PC-3 (cell line): ENCODE data around the gene RAPGEF4. TPM values are rescaled to one million over a fixed set of nuclear protein-coding genes. Genes with fewer than 3 reads are reported as not detected.

Experiments
- ATAC-seq: fragments of 200-7000 bp; cut with Tn5 transposase; 2 replicates; pipeline ENCODE4 v1.9.1; 2020; ENCODE audit warnings: mild to moderate bottlenecking, moderate library complexity
- BruUV-seq: library from RNA; stranded (reverse); fragments of 400-500 nt; replicated peaks from 2 replicates; lab custom pipeline; 2021; lab: Mats Ljungman, UMichigan
- CTCF ChIA-PET: fragments of 300-600 bp; sonication (Branson Sonifier 250); formaldehyde crosslinking; loops from one replicate; lab custom pipeline; 2022; ENCODE audit warnings: antibody characterized with exemption; lab: Charles Lee
- POLR2A ChIA-PET: fragments of 300-600 bp; sonication (Branson Sonifier 250); formaldehyde crosslinking; loops from one replicate; lab custom pipeline; 2022; ENCODE audit warnings: antibody characterized with exemption; ENCODE audit not compliant: unreplicated experiment; lab: Charles Lee
- DNase-seq: peaks from one replicate; pipeline ENCODE4 v3.0.0-alpha.2; 2015
- H2AFZ ChIP-seq: fragments of 300-600 bp; sonication (generic); 2 replicates; pipeline ENCODE4 v1.6.0; 2016; ENCODE audit warnings: antibody characterized with exemption, low read length
- H3F3A ChIP-seq: fragments of 300-600 bp; sonication (generic); one replicate; pipeline ENCODE4 v1.6.0; 2017; ENCODE audit warnings: antibody characterized with exemption, low read length, control low read depth, mild to moderate bottlenecking; ENCODE audit not compliant: unreplicated experiment
- H3K27ac ChIP-seq: fragments of 300-600 bp; sonication (generic); 2 replicates; pipeline ENCODE4 v1.5.1; 2016; ENCODE audit warnings: mild to moderate bottlenecking, low read length
- H3K27me3 ChIP-seq: fragments of 300-600 bp; sonication (generic); 2 replicates; pipeline ENCODE4 v1.6.1; 2016; ENCODE audit warnings: low read length, mixed read lengths
- H3K36me3 ChIP-seq: fragments of 300-600 bp; sonication (generic); 2 replicates; pipeline ENCODE4 v1.6.1; 2016; ENCODE audit warnings: low read depth, mixed run types, low read length, mixed read lengths
- H3K4me1 ChIP-seq: fragments of 300-600 bp; sonication (generic); 2 replicates; pipeline ENCODE4 v1.5.1; 2016; ENCODE audit warnings: low read length; ENCODE audit not compliant: insufficient read depth
- H3K4me2 ChIP-seq: fragments of 300-600 bp; sonication (generic); 2 replicates; pipeline ENCODE4 v1.6.0; 2016; ENCODE audit warnings: low read length
- H3K4me3 ChIP-seq: fragments of 300-600 bp; sonication (generic); 2 replicates; pipeline ENCODE4 v1.5.1; 2016; ENCODE audit warnings: mild to moderate bottlenecking, low read length, mixed read lengths
- H3K79me2 ChIP-seq: fragments of 300-600 bp; sonication (generic); 2 replicates; pipeline ENCODE4 v1.6.1; 2017; ENCODE audit warnings: low read length, mixed read lengths
- H3K9ac ChIP-seq: fragments of 300-600 bp; sonication (generic); 2 replicates; pipeline ENCODE4 v1.6.0; 2016; ENCODE audit warnings: mild to moderate bottlenecking, low read length
- H3K9me2 ChIP-seq: fragments of 300-600 bp; sonication (generic); replicated peaks from 2 replicates; pipeline ENCODE4 v1.6.1; 2016; ENCODE audit warnings: mixed run types, low read length, mixed read lengths
- H3K9me3 ChIP-seq: fragments of 300-600 bp; sonication (generic); 2 replicates; pipeline ENCODE4 v1.6.1; 2016; ENCODE audit warnings: low read length, mixed read lengths
- H4K20me1 ChIP-seq: fragments of 300-600 bp; sonication (generic); 2 replicates; pipeline ENCODE4 v1.6.1; 2016; ENCODE audit warnings: low read length, mixed read lengths
- EZH2 ChIP-seq: fragments of 300-600 bp; sonication (generic); IDR thresholded peaks from one replicate; pipeline ENCODE4 v1.6.1; 2017; ENCODE audit warnings: antibody characterized with exemption, mild to moderate bottlenecking, low read length; ENCODE audit not compliant: unreplicated experiment
- EZH2phosphoT487 ChIP-seq: fragments of 300-600 bp; sonication (generic); IDR thresholded peaks from 2 replicates; pipeline ENCODE4 v1.6.1; 2018; ENCODE audit warnings: mild to moderate bottlenecking, antibody characterized with exemption, low read length, borderline replicate concordance
- intact Hi-C: fragments of 100-400 bp; cut with micrococcal nuclease; formaldehyde crosslinking; loops from 2 replicates; pipeline ENCODE4 v1.9.0; 2023
- total RNA-seq: library from RNA; depleted of rRNA; stranded (reverse); fragments of >200 nt; gene quantifications from 2 replicates; pipeline ENCODE4 v1.2.3, GENCODE V29; 2014
- TF ChIP-seq, protein P1 (sequence below): fragments of 300-600 bp; sonication (generic); conservative IDR thresholded peaks from 2 replicates; pipeline ENCODE4 v1.5.1; 2017; ENCODE audit warnings: antibody characterized with exemption, low read depth, mild to moderate bottlenecking, low read length

Gene RAPGEF4
- total RNA-seq, 1 experiment from 2014 or later: 0.87 TPM

DNA sequence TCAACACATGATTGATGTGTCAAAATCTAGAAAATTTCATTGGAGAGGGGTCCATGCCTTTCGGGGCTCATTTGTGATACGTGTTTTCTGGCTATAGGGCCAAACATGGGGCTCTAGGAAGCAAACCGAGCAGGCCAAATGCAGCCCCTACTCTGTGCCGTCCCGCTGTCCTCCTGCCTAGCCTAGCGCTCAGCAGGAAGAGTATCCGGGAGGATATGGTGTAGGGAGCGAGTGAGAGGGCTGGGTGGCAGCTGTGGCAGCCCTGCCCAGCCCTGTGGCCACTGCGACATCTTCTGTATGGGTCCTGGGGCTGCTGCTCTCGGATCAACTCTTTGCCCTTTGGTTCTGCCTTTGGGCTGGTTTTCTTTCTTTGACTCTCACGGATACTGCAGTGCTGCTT, 219.9 kb downstream of the RAPGEF4 start:
- H3K79me2 ChIP-seq: no peaks in the 10 kb centered on the region
- H3K9ac ChIP-seq: no peak overlapping the region
- H4K20me1 ChIP-seq: no peaks in the 10 kb centered on the region
- no peak overlapping the region for H3K4me2 ChIP-seq
- ATAC-seq: no peak
- no peaks in the 10 kb centered on the region for H3K9me2 ChIP-seq
- TF ChIP-seq, protein P1, sequence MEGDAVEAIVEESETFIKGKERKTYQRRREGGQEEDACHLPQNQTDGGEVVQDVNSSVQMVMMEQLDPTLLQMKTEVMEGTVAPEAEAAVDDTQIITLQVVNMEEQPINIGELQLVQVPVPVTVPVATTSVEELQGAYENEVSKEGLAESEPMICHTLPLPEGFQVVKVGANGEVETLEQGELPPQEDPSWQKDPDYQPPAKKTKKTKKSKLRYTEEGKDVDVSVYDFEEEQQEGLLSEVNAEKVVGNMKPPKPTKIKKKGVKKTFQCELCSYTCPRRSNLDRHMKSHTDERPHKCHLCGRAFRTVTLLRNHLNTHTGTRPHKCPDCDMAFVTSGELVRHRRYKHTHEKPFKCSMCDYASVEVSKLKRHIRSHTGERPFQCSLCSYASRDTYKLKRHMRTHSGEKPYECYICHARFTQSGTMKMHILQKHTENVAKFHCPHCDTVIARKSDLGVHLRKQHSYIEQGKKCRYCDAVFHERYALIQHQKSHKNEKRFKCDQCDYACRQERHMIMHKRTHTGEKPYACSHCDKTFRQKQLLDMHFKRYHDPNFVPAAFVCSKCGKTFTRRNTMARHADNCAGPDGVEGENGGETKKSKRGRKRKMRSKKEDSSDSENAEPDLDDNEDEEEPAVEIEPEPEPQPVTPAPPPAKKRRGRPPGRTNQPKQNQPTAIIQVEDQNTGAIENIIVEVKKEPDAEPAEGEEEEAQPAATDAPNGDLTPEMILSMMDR: no peak
- TF ChIP-seq EZH2phosphoT487 (no peak), EZH2 (no peak)
- no peak overlapping the region for H3K27ac ChIP-seq
- BruUV-seq: no TSS peak
- H3K9me3 ChIP-seq: no peaks in the 10 kb centered on the region
- no peak overlapping the region for H3K4me3 ChIP-seq
- H3K36me3 ChIP-seq: no peaks in the 10 kb centered on the region
- no peak overlapping the region for H2AFZ ChIP-seq
- POLR2A ChIA-PET: no interaction called here
- no peaks in the 10 kb centered on the region for H3F3A ChIP-seq
- no peak for DNase-seq
- CTCF ChIA-PET: no interaction called here
- peaks cover 18% of the 10 kb centered on the region for H3K4me1 ChIP-seq
- intact Hi-C loops: no loop called here
- no peaks in the 10 kb centered on the region for H3K27me3 ChIP-seq

DNA sequence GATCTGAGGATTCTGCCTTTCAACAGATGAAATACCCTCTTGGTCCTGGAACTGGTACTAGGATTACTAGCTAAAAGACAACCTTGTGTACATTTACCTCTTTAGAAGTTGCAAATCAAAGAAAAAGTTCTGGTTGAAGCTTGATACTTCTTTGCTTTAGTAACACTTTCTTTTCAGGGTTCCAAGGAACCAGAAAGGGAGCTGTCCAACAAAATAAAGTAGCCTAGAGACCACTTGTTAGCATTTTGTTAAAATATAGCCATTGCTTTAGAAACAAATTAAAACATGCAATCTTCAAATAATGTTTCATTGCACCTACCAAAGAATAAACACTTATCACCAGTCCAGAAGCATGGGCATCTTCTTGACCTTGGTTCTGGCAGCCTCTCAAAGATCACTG, 222.1 kb downstream of the RAPGEF4 start:
- H3K36me3 ChIP-seq: no peaks in the 10 kb centered on the region
- no peaks in the 10 kb centered on the region for H3K27me3 ChIP-seq
- CTCF ChIA-PET: no interaction called here
- BruUV-seq: no TSS peak
- no peak overlapping the region for H3K9ac ChIP-seq
- H3K4me1 ChIP-seq: peaks cover 26% of the 10 kb centered on the region
- no peak overlapping the region for H3K4me3 ChIP-seq
- intact Hi-C loops: no loop called here
- no peaks in the 10 kb centered on the region for H3K79me2 ChIP-seq
- H3K27ac ChIP-seq: no peak overlapping the region
- TF ChIP-seq, protein P1: no peak
- no peak for TF ChIP-seq EZH2phosphoT487
- TF ChIP-seq EZH2: no peak
- H3K9me3 ChIP-seq: no peaks in the 10 kb centered on the region
- H4K20me1 ChIP-seq: no peaks in the 10 kb centered on the region
- DNase-seq (no peak), ATAC-seq (no peak)
- H2AFZ ChIP-seq: no peak overlapping the region
- H3K4me2 ChIP-seq: no peak overlapping the region
- no peaks in the 10 kb centered on the region for H3F3A ChIP-seq
- POLR2A ChIA-PET: no interaction called here
- H3K9me2 ChIP-seq: no peaks in the 10 kb centered on the region

DNA sequence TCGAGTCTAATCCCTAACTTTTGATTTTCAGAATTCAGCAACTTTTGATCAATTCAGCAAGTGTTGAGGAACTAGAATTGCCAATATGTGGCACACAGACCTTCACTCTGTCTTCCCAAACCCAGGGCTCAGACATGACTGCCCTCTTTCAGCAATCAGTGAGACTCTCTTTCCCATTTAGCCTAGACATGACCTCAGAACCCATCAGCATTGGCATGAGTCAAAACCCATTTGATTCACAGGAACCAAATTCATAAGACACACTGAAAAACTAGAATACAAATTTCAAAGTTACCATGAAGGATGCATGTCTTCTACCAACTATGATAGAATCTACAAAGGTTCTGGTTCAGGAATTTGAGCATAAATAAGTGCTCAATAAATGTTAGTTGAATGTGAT, 226.4 kb downstream of the RAPGEF4 start:
- Histone ChIP-seq H3K9ac (no peak overlapping the region), H3K9me3 (no peaks in the 10 kb centered on the region), H3F3A (no peaks in the 10 kb centered on the region), H3K79me2 (no peaks in the 10 kb centered on the region), H3K9me2 (no peaks in the 10 kb centered on the region), H3K27me3 (no peaks in the 10 kb centered on the region), H3K4me2 (no peak overlapping the region), H2AFZ (no peak overlapping the region), H3K36me3 (no peaks in the 10 kb centered on the region), H3K27ac (peak overlapping the region; percentile 45; the same call in 1 of the 2 replicates), H3K4me1 (peaks cover 15% of the 10 kb centered on the region), H4K20me1 (no peaks in the 10 kb centered on the region), H3K4me3 (no peak overlapping the region)
- BruUV-seq: no TSS peak
- CTCF ChIA-PET: no interaction called here
- POLR2A ChIA-PET: no interaction called here
- DNase-seq: no peak
- intact Hi-C loops: no loop called here
- ATAC-seq: no peak
- TF ChIP-seq EZH2phosphoT487 (no peak), EZH2 (no peak)
- TF ChIP-seq, protein P1: no peak
